Stimulated activated CD8-positive, alpha-beta memory T cell treated with anti-CD3 and anti-CD28 coated beads, Interleukin-12 subunit alpha, Interleukin-12 subunit beta, amount 100 ng/mL, for 1 hour (primary cell): Measurements from ENCODE around the gene FCGR3A.
"Not testable (repeated sequence)": the region's sequence is repeated elsewhere in the genome, so short reads cannot be mapped to it uniquely, and the experiment has no call there.

Experiments used
- DNase-seq: peaks from one replicate; pipeline ENCODE4 v3.0.0-alpha.2; 2020; ENCODE audit warnings: low read depth

Gene FCGR3A

DNA sequence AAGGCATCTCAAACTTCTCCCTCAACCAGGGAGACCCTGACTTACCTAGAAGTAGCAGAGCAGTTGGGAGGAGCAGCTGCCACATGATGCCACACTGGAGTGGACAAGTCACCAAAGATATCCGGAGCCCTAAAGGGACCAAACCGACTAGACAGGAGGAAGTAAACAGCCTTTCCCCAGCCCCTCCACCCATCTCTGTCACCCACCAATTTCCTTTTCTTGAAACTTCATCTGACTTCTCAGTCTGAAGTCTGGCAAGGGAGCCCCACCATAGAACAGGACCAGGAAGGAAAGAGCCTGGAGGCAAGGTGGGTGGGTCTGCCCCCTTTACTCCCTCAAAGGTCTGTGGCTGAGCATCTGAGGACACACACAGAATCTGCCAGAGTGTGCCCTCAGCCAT lies at the start of gene FCGR3A:
Gene FCGR3A (minus strand): TSS at position 167 of the 400 bp plus-strand sequence. CDS start 82 bp downstream, at position 85.
- DNase-seq: no peak

DNA sequence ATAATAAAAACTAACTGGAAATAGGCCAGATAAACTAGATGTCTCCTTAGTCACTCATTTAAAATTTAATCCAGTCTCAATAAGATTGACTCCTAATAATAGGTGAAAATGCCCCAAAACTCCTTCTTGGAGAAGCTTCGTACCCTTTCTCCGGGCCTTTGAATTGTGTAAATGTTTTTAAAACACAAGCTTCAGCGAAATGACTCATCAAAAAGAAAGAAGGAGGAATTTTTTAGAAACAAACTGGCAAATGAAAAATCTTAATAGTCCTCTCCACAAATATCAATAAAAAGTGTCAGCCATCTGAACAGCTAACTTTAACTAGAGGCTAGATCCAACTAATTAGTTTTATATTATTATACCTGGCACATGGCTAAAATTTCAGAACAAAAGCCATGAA lies 47.5 kb upstream of the FCGR3A start:
- not testable (repeated sequence) for DNase-seq

DNA sequence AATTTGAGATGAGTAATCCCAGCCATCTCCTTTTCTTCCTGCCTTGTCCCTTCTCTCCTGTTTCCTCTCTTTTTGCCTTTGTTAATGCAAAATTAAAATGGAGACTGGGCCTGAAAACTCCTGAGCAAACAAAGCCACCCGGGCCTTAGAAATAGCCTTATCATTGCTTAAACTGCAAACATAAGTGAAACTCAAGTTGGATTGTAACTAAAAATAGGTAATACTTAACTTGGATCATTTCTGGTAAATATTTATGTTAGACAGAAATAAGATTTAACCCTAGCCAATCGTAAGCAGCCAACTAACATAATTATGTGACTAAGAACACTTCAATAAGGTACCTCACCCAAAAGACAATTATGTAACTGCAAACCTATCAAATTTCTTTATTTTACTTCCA lies 46.0 kb upstream of the FCGR3A start:
- not testable (repeated sequence) for DNase-seq

DNA sequence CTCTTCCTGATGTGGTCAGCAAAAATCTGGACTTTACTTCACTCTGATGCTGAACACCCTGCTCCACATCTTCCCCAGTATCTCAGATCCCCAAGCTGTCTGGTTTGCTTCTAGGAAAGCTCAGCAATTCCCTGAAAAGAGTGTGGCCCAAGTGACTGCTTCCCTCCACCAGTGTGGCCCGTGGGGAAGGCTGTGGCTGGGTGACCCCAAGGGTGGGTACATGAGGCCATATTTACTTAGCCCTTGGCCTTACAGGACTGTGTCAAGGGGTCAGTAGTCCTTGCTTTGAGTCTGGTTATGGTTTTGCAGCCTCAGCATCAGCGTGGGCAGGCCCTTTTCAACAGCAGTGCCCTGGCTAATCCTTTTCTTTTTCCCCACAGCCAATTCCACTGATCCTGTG lies 45.6 kb upstream of the FCGR3A start:
- DNase-seq: not testable (repeated sequence)

DNA sequence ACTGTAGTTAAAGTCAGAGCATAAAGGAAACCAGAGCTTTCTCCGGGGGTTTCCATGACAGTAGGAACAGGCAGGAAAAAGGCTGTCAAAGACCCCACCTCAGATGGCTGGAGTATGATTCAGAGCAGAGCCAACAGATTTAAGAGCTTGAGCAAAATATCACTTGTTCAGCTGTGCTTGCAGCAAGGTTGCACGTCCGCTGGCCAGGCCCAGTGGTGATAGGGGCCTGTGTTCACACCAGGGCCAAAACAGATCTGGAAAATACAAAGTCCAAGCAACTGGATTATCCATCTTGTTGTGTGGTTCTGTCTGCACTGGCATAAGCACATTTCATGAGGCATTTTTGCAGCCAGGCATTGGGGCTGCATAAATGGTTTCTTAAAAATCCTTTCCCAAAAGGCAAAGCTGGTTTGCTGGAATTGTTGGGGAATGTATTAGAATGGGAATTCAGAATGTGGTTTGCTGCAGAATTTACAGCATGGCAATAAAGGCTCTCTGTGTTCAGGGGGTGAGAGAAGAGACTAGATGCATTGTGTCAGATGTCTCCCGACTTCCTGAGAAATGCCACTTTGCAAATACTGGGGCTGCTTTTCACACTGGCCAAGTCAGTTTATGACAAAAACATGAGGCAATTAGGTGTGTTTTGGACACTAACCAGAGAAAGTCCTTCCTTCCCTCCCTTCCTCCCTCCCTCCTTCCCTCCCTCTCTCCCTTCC lies 44.8 kb upstream of the FCGR3A start:
- DNase-seq: not testable (repeated sequence)

DNA sequence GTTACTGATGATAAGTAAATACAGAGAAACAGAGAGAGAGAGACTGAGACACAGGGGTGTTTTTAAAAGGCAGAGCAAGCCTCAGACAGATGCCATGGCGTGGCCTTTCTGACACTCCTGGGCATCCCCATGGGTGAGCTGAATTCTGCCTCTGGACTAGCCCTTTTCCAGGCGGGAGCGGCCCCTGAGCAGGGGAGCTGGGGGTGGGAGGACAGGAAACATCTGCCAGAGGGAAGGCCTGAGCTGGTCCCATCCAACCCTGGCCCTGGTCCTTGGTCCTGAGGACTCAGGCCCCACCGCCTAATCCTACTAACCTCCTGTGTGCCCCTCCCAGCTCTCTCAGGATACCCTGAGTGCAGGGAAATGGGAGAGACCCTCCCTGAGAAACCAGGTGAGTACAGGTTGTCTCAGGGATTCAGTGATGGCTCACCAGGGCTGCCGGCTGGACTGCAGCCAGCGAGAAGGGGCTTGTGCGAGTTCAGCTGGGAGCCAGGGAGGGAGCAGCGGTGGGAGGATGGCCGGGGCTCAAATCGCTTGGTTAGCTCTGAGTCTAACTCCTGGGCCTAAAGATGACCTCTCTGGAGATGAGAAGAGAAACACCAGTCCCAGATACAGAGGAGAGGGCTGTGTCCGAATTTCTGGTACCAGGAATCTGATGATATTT lies 43.6 kb upstream of the FCGR3A start:
- not testable (repeated sequence) for DNase-seq

DNA sequence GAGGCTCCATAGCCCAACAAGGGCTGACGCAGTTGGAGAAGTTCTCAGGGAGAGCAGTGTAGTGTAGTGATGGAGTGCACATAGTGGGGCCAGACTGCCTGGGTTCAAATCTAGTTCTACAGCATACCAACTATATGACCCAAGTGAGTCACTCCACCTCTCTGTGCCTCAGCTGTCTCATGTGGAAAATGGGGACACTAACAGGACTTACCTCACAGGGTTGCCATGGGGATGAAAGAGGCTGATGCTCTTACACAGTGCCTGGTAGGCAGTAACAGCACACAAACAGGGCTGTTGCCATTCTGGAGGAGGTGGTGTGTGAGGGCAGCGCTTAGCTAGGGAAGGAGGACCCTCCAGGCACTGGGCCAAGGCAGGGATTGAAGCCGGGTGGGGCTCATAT lies 43.0 kb upstream of the FCGR3A start:
- DNase-seq: not testable (repeated sequence)

DNA sequence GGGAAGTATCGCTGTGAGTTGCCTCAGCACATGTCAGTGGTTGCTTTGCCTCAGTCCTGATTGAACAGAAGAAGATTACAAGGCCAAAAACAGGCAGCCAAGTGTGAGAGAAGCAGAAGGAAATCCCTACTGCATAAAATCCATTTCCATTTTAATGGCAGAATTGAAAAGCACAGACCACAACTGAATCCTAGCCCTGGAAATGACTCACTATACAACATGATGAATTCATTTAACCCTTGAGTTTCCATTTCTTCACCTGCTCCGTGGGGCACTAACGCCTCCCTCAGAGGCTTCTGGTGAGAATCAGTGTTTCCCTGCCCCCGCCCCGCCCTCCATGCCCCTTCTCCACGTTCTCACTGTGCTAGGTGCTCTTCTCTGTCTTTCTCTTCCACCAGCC lies 40.3 kb upstream of the FCGR3A start:
- not testable (repeated sequence) for DNase-seq

DNA sequence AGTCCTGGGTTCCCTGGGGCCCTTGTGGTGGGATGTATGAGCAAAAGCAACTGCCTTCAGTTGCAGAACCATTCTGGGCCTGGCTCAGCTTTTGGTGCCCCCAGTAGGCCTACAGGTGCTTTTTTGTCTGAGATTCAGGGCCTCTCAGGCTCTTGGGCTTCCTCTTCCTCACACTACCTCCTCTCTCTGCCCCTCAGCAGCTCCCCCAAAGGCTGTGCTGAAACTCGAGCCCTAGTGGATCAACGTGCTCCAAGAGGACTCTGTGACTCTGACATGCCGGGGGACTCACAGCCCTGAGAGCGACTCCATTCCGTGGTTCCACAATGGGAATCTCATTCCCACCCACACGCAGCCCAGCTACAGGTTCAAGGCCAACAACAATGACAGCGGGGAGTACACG lies 39.7 kb upstream of the FCGR3A start:
- not testable (repeated sequence) for DNase-seq

DNA sequence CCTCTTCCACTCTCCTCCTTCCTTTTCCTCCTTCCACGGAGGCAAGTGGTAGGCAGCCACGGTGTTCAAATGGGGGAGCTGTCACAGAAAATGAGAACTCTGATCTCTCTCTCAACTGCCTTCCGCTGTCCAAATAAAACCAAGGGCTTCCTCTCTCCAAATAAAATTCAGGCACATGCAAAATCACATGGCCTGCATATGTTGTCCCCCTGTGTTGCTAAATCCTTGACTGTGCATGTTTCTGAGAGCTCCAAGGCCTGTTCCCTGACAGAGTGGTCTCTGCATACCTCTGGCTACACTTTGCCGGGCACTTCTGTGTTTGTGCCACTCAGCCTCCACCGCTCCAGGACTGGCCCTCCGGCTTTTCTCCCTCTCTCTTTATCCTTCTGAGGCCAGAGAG lies 39.0 kb upstream of the FCGR3A start:
- not testable (repeated sequence) for DNase-seq

DNA sequence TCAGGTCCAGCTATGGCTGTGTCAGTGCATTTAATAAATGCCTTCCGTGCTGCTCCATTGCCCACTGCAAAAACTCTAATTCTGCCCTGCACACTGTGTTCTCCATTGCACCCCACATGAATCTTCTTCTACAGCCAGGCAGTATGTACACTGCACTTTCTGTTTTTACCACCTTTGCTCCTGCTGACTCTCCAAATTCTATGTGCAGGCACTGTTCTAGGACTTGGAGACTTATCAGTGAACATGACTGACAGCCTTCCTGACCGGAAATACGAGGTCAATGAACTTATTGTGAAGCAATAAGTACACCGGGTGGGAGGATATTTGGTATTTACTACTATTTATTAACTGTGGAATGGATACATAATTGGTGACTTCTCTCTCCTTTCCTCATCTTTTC lies 33.3 kb upstream of the FCGR3A start:
- DNase-seq: not testable (repeated sequence)

DNA sequence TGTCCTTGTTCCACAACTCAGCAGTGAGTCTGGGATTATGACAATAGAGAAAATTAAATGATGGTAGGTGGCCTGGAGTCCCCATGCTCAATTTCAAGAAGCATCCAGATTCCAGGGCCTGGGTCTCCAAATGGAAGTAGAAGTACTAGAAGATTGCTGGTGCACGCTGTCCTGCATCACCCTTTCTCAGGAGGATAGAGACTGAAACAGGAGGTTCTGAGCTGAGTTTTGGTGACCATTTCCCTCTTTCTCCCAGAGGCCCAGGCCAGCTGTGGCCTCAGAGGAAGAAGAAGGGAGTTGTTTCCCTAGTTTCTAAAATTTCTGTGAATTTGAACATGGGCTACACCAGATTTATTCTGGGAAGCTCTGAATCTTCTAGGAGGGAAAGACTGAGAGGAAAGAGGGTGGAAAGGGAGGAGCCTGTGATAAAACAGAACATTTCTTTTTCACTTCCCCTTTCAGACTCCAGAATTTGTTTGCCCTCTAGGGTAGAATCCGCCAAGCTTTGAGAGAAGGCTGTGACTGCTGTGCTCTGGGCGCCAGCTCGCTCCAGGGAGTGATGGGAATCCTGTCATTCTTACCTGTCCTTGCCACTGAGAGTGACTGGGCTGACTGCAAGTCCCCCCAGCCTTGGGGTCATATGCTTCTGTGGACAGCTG lies 31.4 kb upstream of the FCGR3A start:
- DNase-seq: not testable (repeated sequence)

DNA sequence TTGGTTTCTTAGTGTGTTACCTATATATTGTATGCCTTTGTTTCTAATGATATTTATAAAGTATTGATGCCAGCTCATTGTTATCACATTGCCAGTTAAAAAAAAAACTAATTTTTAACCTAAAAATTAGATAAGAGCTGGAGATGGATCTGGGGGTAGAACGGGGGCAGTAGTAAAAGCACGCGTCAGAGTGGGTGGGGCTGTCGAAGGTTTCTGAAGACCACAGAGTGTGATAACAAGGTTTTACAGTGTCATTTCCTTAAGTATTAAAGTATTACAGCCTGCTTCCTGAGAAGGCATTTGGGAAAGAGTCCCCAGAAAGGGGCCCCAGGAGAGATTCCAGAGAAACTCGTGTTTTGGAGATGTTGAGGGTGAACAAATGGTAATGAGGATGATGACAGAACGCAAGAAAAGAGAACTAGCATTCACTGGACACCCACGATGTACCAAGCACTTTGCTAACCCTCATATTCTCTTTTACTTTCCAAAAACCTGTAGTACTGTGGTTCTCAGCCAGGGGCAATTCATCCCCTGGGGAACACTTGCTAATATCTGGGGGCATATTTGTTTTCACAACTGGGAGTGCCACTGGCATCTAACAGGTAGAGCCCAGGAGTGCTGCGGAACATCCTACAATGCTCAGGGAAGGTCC lies 30.4 kb upstream of the FCGR3A start:
- DNase-seq: not testable (repeated sequence)

DNA sequence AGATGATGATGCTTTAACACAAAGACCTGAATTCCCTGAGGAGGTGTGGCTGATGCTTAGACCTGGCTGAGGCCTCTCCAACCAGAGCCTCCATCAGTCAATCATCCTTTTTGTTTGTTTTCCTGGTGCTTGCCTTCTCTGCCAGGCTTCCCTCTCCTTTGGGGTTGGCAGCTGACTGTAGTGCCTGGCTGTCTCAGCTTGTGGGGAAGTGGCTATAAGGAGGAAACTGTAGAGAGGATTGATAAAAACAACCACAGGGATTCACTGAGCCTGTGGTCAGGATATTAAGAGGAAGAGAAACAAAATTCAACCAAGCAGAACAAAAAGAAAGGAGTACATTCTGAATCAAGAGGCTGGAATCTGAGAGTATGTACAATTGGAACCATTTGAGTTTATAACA lies 27.1 kb upstream of the FCGR3A start:
- not testable (repeated sequence) for DNase-seq

DNA sequence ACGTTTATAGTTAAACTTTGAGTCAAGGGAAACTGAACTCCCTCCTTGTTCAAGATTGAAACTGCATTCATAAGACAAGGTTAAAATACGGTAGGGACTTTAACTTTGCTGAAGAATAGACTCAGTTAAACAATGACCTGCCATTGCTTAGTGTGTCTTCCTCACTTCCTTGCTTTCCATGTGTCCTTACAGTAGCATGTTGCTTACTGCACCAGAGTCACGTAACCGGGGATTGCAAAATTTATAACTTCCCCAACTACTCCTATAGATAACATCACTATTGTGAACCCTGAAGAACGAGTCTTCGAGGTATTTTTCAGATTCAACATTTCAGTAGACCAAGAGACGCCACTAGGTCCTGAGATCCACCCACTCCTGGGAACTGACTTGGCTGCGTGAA lies 22.1 kb upstream of the FCGR3A start:
- DNase-seq: not testable (repeated sequence)

DNA sequence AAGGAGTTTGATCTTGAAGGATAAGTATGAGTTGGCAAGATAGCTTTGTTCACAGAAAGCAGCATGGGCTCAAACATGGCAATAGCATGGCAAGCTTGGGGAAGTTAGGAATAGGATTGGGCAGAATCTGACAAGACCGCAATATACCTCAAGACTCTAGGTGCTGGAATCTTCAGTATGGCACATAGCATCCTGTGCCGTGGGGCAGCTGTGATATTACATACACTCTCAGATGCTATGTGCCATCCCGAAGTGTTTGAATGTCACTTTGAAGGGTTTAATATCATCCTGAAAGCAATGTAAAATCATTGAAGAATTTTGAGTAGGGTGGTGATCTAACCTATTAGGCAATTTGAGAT lies 17.0 kb upstream of the FCGR3A start:
- DNase-seq: not testable (repeated sequence)

DNA sequence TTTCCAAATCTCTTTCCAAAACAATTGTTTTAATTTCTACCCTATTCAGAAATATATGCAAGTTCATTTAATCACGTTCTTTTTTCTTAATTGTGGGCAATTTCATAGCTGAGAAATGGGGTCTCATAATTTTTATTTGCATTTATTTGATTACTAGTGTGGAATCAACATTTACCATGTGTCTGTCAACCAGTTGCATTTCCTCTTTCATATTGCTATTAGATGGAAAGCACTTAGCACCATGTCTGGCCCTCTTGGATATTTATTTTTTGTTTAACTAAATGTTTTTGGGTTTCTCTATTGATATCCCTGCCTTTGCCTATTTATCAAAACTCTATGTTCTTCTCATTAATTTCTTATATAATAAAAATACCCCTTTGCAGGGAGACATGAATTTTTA lies 13.9 kb upstream of the FCGR3A start:
- not testable (repeated sequence) for DNase-seq

DNA sequence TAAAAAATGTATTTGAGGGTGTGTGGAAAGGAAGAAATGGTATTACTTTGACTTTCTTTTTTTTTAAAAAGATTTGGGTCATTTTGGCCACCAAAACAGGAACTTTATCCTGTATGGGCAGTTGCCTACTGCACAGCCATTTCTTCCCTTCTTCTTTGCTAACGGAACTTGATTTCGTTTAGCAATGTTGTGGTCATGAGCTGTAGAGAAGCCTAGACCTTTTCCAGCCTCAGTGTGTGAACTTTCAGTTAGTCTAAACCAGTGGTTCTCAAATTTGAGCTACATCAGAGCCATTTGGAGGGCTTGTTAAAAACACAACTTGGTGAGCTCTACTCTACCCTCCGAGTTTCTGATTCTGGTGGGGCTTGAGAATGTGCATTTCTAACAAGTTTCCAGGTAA lies 12.8 kb upstream of the FCGR3A start:
- DNase-seq: not testable (repeated sequence)

DNA sequence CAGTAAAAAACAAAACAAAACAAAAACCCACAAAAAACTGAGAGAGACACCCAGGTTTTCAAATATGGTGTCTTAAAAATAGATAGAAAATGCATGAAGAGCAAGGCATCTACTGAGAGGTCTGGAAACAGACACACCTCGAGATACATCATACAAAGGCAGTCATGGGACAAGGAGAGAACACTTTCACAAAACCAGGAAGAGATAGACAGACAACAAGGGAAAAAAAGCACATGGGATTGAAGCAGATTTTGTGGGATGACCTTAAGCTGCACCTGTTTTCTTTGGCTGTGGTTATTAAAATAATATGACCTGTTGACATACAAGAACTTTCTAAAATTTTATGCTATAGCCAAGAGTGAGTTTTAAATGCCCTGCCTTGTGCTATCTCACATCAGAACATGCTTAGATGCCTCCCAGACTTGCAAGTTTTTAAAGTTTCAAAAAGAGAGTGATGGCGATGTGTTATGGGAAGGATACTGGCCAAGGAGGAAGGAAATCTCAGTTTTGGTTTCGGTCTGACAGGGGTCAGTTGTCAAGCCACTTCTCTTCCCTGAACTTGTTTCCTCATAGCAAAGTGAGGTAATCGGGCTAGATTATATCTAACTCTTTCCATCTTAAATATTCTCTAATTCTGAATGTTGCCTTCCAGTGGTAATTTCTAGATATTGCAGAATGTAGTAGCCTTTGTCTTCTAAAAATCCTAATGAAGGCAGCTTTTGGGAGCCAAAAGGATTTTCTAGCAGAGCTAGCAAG lies 11.5 kb upstream of the FCGR3A start:
- not testable (repeated sequence) for DNase-seq

DNA sequence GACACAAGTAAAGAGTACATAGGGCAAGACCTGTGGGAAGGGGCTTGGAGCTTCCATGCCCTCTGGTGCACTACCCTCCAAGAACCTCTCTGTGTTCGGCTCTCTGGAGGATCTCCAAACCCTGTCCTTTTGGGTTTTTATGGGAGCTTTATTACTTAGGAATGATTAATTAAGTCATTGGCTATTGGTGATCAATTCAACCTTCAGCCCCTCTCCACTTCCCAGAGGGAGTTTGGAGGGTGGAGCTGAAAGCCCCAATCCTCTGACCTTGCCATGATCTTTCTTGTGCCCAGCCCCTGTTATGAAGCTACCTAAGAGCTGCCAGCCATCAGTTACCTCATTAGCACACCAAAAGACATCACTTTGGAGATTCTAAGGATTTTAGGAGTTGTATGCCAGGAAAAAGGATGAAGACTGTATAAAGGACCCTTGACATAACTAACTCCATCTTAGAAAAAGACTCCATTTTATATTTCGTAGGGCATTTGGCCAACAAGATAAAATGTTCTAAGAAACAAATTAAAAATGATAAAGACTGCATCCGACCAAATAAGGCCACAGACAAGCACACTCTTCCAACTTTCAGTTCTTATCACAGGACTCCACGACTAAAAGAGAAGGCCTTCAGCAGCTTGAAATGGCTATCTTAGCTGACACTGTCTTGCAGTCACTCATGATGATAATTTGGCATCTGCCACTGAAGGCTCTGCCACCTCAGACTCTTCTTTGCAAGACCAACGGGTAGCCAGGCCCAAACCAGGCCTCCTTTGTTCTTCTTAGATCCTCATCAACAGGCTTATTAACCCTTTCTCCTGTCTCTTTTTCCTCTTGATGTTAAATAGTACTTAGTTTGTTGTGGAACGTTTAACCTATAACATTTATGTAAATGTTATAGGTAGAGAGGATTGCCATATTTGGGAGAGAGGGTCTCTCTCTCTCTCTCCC lies 8.2 kb upstream of the FCGR3A start:
- not testable (repeated sequence) for DNase-seq

DNA sequence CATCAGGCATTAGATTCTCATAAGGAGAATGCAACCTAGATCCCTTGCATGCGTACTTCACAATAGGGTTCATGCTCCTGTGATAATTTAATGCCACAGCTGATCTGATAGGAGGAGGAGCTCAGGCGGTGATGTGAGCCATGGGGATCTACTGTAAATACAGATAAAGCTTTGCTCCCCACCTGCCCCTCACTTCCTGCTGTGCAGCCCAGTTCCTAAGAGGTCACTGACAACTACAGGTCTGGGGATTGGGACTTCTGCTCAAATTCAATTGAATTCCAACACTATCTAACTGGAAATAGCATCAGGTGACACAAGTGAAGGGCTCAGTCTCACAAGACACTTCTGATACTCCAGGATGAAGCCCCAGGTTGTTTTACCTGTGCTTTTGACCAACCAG lies 7.4 kb upstream of the FCGR3A start:
- DNase-seq: not testable (repeated sequence)
